Thyroid gland (tissue), 4 donors: ENCODE measurements around the gene MRC2.

Experiments used
- CTCF ChIP-seq, 6 experiments: fragments of 200-600 bp in 3 of 6; fragments of 450-650 bp in 3 of 6; sonication (generic) in 3 of 6; IDR thresholded peaks; one replicate each; pipeline ENCODE4 v1.5.1; 2016 to 2019; ENCODE audit warnings: antibody characterized with exemption in 6 of 6, mild to moderate bottlenecking in 2 of 6, inconsistent platforms in 1 of 6, moderate library complexity in 1 of 6
- POLR2A ChIP-seq, 2 donors: fragments of 450-650 bp; IDR thresholded peaks; one replicate each; pipeline ENCODE4 v1.6.1; 2017; ENCODE audit warnings: antibody characterized with exemption in 2 of 2, mild to moderate bottlenecking in 2 of 2, moderate library complexity in 1 of 2

GRCh38 chr17:62641951-62642350, 14.5 kb downstream of the MRC2 start:
- TF ChIP-seq CTCF (IDR thresholded peaks at IDR 0.05) (no peak), POLR2A (IDR thresholded peaks at IDR 0.05) (no peak)
